HepG2 (cell line): ENCODE results near the gene GGA2. TPM values are rescaled to one million over a fixed set of nuclear protein-coding genes. Genes with fewer than 3 reads are reported as not detected.

Source experiments
- CEBPB ChIP-seq: IDR thresholded peaks from 2 replicates; pipeline ENCODE4 v1.6.1; 2011; ENCODE audit warnings: low read depth, low read length, improper control_type of control experiment, borderline replicate concordance
- ERF ChIP-seq: IDR thresholded peaks from 2 replicates; pipeline ENCODE4 v1.6.1; 2018; ENCODE audit warnings: missing biosample characterization, missing genetic modification reagents
- GLI4 ChIP-seq: sonication (generic); formaldehyde crosslinking; IDR thresholded peaks from 2 replicates; pipeline ENCODE4 v1.5.1; 2020; ENCODE audit warnings: missing genetic modification reagents, mild to moderate bottlenecking, moderate library complexity, borderline replicate concordance
- HNF4A ChIP-seq: sonication (generic); formaldehyde crosslinking; IDR thresholded peaks from 2 replicates; pipeline ENCODE4 v1.4.0; 2020; ENCODE audit warnings: missing genetic modification reagents
- HNRNPL ChIP-seq: fragments of 200-400 bp; formaldehyde crosslinking; IDR thresholded peaks from 2 replicates; pipeline ENCODE4 v1.6.1; 2017; ENCODE audit warnings: mild to moderate bottlenecking, low read depth, low read length
- IKZF5 ChIP-seq: IDR thresholded peaks from 2 replicates; pipeline ENCODE4 v1.6.1; 2018; ENCODE audit warnings: missing genetic modification reagents, mild to moderate bottlenecking, missing compliant biosample characterization
- IRF2 ChIP-seq: IDR thresholded peaks from 2 replicates; pipeline ENCODE4 v1.6.1; 2018; ENCODE audit warnings: missing genetic modification reagents, missing compliant biosample characterization
- KAT7 ChIP-seq: IDR thresholded peaks from 2 replicates; pipeline ENCODE4 v1.6.1; 2018; ENCODE audit warnings: borderline replicate concordance, missing compliant biosample characterization
- MED1 ChIP-seq: sonication (generic); formaldehyde crosslinking; IDR thresholded peaks from 2 replicates; pipeline ENCODE4 v1.4.0; 2020; ENCODE audit warnings: missing genetic modification reagents
- MZF1 ChIP-seq: sonication (generic); formaldehyde crosslinking; IDR thresholded peaks from 2 replicates; pipeline ENCODE4 v1.8.1; 2023; ENCODE audit warnings: mild to moderate bottlenecking, missing genetic modification reagents, borderline replicate concordance
- PHF20 ChIP-seq: sonication (generic); formaldehyde crosslinking; IDR thresholded peaks from 2 replicates; pipeline ENCODE4 v1.5.0; 2020; ENCODE audit warnings: mild to moderate bottlenecking, missing genetic modification reagents
- PRDM15 ChIP-seq: sonication (generic); formaldehyde crosslinking; IDR thresholded peaks from 2 replicates; pipeline ENCODE4 v1.4.0; 2020; ENCODE audit warnings: missing genetic modification reagents
- TCF7 ChIP-seq: sonication (generic); IDR thresholded peaks from 2 replicates; pipeline ENCODE4 v1.6.1; 2016; ENCODE audit warnings: antibody characterized with exemption, low read depth
- TFE3 ChIP-seq: IDR thresholded peaks from 2 replicates; pipeline ENCODE4 v1.6.1; 2016
- ZNF20 ChIP-seq: sonication (generic); formaldehyde crosslinking; IDR thresholded peaks from 2 replicates; pipeline ENCODE4 v1.4.0; 2020; ENCODE audit warnings: mild to moderate bottlenecking, moderate library complexity, missing genetic modification reagents
- ZNF496 ChIP-seq: sonication (generic); formaldehyde crosslinking; IDR thresholded peaks from 2 replicates; pipeline ENCODE4 v1.8.1; 2023; ENCODE audit warnings: mild to moderate bottlenecking, moderate library complexity, missing genetic modification reagents; ENCODE audit not compliant: insufficient replicate concordance
- ZNF597 ChIP-seq: sonication (generic); formaldehyde crosslinking; IDR thresholded peaks from 2 replicates; pipeline ENCODE4 v1.5.0; 2020; ENCODE audit warnings: missing genetic modification reagents
- ZSCAN25 ChIP-seq: sonication (generic); formaldehyde crosslinking; IDR thresholded peaks from 2 replicates; pipeline ENCODE4 v1.8.0; 2022; ENCODE audit warnings: mild to moderate bottlenecking, missing genetic modification reagents
- polyA plus RNA-seq, 8 experiments: library from polyadenylated mRNA; depleted of rRNA in 3 of 8; stranded (reverse) in 7 of 8; unstranded in 1 of 8; fragments of >200 nt; fragmentation: Illumina TruSeq in 4 of 8; extraction: Trizol in 4 of 8; gene quantifications; 2 replicates each; pipeline versions ENCODE4 v1.2.1 to v1.2.3, GENCODE V29; 2011 to 2016; ENCODE audit warnings: low read depth in 4 of 8, missing spikeins in 1 of 8, mixed read lengths in 1 of 8; ENCODE audit not compliant: insufficient read depth in 1 of 8
- total RNA-seq, 5 experiments: library from RNA; depleted of rRNA; stranded (reverse); fragments of >200 nt; fragmentation: Illumina TruSeq; extraction: Trizol; gene quantifications; 2 replicates each; pipeline ENCODE4 v1.2.3, GENCODE V29; 2016; ENCODE audit warnings: low read depth in 1 of 5
- TF ChIP-seq, protein P1 (sequence below): IDR thresholded peaks from 2 replicates; pipeline ENCODE4 v1.6.1; 2016; ENCODE audit warnings: low read depth, borderline replicate concordance
- TF ChIP-seq, protein P2 (sequence below): sonication (generic); formaldehyde crosslinking; IDR thresholded peaks from 2 replicates; pipeline ENCODE4 v1.4.0; 2020; ENCODE audit warnings: missing genetic modification reagents, mild to moderate bottlenecking, borderline replicate concordance

GGA2 gene
- total and polyA plus RNA-seq, 2 of the 13 experiments (the other 11 are each of a cell fraction or from before 2014, with no cell fraction given), result 51.5 to 69.8 TPM

DNA sequence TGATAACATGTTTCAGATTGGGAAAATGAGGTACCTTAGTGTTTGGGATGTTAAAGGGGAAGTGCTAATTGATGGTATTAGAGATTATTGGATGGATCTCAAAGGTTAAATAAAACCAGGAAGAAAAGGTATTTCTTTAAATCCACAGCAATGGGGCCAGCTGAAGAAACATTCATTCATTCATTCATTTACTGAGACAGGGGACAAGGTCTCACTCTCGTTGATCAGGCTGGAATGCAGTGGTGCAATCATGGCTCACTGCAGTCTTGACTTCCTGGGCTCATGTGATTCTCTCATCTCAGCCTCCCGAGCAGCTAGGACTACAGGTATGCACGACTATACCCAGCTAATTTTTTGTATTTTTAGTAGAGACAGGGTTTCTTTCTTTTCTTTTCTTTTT lies 27.1 kb upstream of the GGA2 start (continued):
- peak; percentile 82 for TF ChIP-seq TFE3 (CRISPR knock-in tag)
- TF ChIP-seq HNRNPL, result no peak
- TF ChIP-seq ZNF597, result no peak
- peak; percentile 59 for TF ChIP-seq HNF4A
- TF ChIP-seq, protein P1, sequence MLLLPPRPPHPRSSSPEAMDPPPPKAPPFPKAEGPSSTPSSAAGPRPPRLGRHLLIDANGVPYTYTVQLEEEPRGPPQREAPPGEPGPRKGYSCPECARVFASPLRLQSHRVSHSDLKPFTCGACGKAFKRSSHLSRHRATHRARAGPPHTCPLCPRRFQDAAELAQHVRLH, result 0 out of 2 replicates have a peak, but pooled peaks have one; percentile 31
- TF ChIP-seq ERF (CRISPR knock-in tag), result peak; percentile 47; the same call in 1 of the 2 replicates
- TF ChIP-seq PHF20 (CRISPR knock-in tag), result no peak
- TF ChIP-seq ZNF496, result no peak
- TF ChIP-seq IRF2 (CRISPR knock-in tag), result peak; percentile 51; the same call in 1 of the 2 replicates
- no peak for TF ChIP-seq PRDM15 (CRISPR knock-in tag)
- TF ChIP-seq IKZF5 (CRISPR knock-in tag), result peak; percentile 48
- TF ChIP-seq, protein P2, sequence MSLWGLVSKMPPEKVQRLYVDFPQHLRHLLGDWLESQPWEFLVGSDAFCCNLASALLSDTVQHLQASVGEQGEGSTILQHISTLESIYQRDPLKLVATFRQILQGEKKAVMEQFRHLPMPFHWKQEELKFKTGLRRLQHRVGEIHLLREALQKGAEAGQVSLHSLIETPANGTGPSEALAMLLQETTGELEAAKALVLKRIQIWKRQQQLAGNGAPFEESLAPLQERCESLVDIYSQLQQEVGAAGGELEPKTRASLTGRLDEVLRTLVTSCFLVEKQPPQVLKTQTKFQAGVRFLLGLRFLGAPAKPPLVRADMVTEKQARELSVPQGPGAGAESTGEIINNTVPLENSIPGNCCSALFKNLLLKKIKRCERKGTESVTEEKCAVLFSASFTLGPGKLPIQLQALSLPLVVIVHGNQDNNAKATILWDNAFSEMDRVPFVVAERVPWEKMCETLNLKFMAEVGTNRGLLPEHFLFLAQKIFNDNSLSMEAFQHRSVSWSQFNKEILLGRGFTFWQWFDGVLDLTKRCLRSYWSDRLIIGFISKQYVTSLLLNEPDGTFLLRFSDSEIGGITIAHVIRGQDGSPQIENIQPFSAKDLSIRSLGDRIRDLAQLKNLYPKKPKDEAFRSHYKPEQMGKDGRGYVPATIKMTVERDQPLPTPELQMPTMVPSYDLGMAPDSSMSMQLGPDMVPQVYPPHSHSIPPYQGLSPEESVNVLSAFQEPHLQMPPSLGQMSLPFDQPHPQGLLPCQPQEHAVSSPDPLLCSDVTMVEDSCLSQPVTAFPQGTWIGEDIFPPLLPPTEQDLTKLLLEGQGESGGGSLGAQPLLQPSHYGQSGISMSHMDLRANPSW, result no peak
- no peak for TF ChIP-seq TCF7
- 0 out of 2 replicates have a peak, but pooled peaks have one; percentile 71 for TF ChIP-seq KAT7
- TF ChIP-seq MED1 (CRISPR knock-in tag), result peak; percentile 69
- TF ChIP-seq GLI4 (CRISPR knock-in tag), result no peak
- no peak for TF ChIP-seq ZSCAN25 (CRISPR knock-in tag)
- 0 out of 2 replicates have a peak, but pooled peaks have one; percentile 9 for TF ChIP-seq MZF1 (CRISPR knock-in tag)
- no peak for TF ChIP-seq ZNF20 (CRISPR knock-in tag)
- peak; percentile 94 for TF ChIP-seq CEBPB
